SU-DHL-6 (cell line): ENCODE data around the gene B4GALNT1.

ENCODE experiments used
- H2AFZ ChIP-seq: fragments of 200-600 bp; sonication (generic); 2 replicates; pipeline ENCODE4 v1.6.1; 2014; ENCODE audit warnings: low read depth, mild to moderate bottlenecking, moderate library complexity, mixed read lengths, antibody characterized with exemption, low read length; ENCODE audit not compliant: severe bottlenecking
- H3F3A ChIP-seq: fragments of 200-600 bp; shearing (Covaris generic); 2 replicates; pipeline ENCODE4 v1.6.0; 2016; ENCODE audit warnings: antibody characterized with exemption, mild to moderate bottlenecking; ENCODE audit not compliant: insufficient read depth
- H3K27ac ChIP-seq: fragments of 200-600 bp; sonication (generic); 2 replicates; pipeline ENCODE4 v1.5.1; 2016; ENCODE audit warnings: low read depth, mild to moderate bottlenecking, low read length, moderate library complexity, mixed read lengths
- H3K27me3 ChIP-seq: fragments of 200-600 bp; sonication (generic), shearing (Covaris generic); 2 replicates; pipeline ENCODE4 v1.6.0; 2014; ENCODE audit warnings: mild to moderate bottlenecking, low read length
- H3K36me3 ChIP-seq: fragments of 200-600 bp; sonication (generic); 2 replicates; pipeline ENCODE4 v1.6.1; 2014; ENCODE audit warnings: mild to moderate bottlenecking, low read length, mixed read lengths
- H3K4me2 ChIP-seq: fragments of 300-600, 200-600 bp; shearing (Covaris generic), sonication (generic); 2 replicates; pipeline ENCODE4 v1.6.0; 2014; ENCODE audit warnings: low read length, low read depth, mild to moderate bottlenecking; ENCODE audit not compliant: poor library complexity, severe bottlenecking
- H3K4me3 ChIP-seq: fragments of 200-600 bp; sonication (generic); 2 replicates; pipeline ENCODE4 v1.5.1; 2014; ENCODE audit warnings: antibody characterized with exemption, low read length, mild to moderate bottlenecking, mixed read lengths; ENCODE audit not compliant: insufficient read depth, poor library complexity, severe bottlenecking
- H3K79me2 ChIP-seq: fragments of 200-600 bp; sonication (generic); 2 replicates; pipeline ENCODE4 v1.6.1; 2014; ENCODE audit warnings: mild to moderate bottlenecking, low read length, moderate library complexity; ENCODE audit not compliant: insufficient read depth
- H3K9ac ChIP-seq: fragments of 200-600 bp; sonication (generic); 2 replicates; pipeline ENCODE4 v1.7.0; 2014; ENCODE audit warnings: mild to moderate bottlenecking, low read length
- H3K9me2 ChIP-seq: fragments of 200-600 bp; sonication (generic); replicated peaks from 2 replicates; pipeline ENCODE4 v1.6.1; 2014; ENCODE audit warnings: low read length; ENCODE audit not compliant: insufficient read depth
- H3K9me3 ChIP-seq: fragments of 200-600 bp; sonication (generic); 2 replicates; pipeline ENCODE4 v1.6.1; 2014; ENCODE audit warnings: low read length, mixed read lengths; ENCODE audit not compliant: insufficient read depth
- H4K20me1 ChIP-seq: fragments of 200-600 bp; sonication (generic); 2 replicates; pipeline ENCODE4 v1.6.1; 2014; ENCODE audit warnings: low read depth, mild to moderate bottlenecking, antibody characterized with exemption, low read length, moderate library complexity, mixed read lengths
- CTCF ChIP-seq: fragments of 200-600 bp; sonication (generic); IDR thresholded peaks from one replicate; pipeline ENCODE4 v1.5.1; 2017; ENCODE audit warnings: antibody characterized with exemption, mild to moderate bottlenecking, low read length, moderate library complexity; ENCODE audit not compliant: insufficient read depth, poor library complexity, severe bottlenecking
- EZH2phosphoT487 ChIP-seq: fragments of 200-600 bp; sonication (generic), shearing (Covaris generic); conservative IDR thresholded peaks from 2 replicates; pipeline ENCODE4 v1.6.1; 2018; ENCODE audit warnings: mild to moderate bottlenecking, antibody characterized with exemption, low read length, moderate library complexity, mixed read lengths

Gene B4GALNT1

GRCh38 chr12:57603815-57604453 is 29.1 kb downstream of the B4GALNT1 start:
- Histone ChIP-seq H3K4me2 (no peak overlapping the region), H3K9me2 (no peaks in the 10 kb centered on the region), H3K9ac (no peak overlapping the region), H4K20me1 (no peaks in the 10 kb centered on the region), H3K9me3 (no peaks in the 10 kb centered on the region), H3K79me2 (no peaks in the 10 kb centered on the region), H3F3A (0 out of 2 replicates have a peak, but pooled peaks cover 6% of the 10 kb centered on the region), H3K4me3 (no peak overlapping the region), H3K27me3 (no peaks in the 10 kb centered on the region), H2AFZ (no peak overlapping the region), H3K36me3 (no peaks in the 10 kb centered on the region), H3K27ac (no peak overlapping the region)
- TF ChIP-seq EZH2phosphoT487 (no peak), CTCF (no peak)

DNA sequence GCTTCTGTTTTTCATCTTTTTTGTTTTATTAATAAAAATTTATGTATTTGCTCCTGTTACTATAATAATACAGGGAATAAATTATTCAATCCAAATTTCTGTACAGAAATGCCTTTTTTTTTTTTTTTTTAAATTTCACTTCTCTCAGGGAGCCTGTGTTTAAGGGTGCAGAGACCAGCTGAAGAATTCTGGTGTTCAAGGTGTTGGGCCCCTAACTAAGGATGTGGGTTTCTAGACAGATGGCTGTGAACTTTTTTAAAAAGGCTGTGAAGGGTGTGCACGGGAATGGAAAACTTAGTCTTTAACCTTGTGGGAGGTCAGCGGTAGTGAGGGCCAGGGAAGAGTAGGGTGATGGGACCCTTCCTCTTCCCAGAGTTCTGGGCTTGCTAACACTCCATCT is 29.7 kb downstream of the B4GALNT1 start:
- H3K27ac ChIP-seq, result no peak overlapping the region
- no peaks in the 10 kb centered on the region for H3K79me2 ChIP-seq
- H3F3A ChIP-seq, result 0 out of 2 replicates have a peak, but pooled peaks cover 6% of the 10 kb centered on the region
- TF ChIP-seq CTCF (no peak), EZH2phosphoT487 (no peak)
- H3K4me3 ChIP-seq, result no peak overlapping the region
- no peaks in the 10 kb centered on the region for H3K9me2 ChIP-seq
- H3K9me3 ChIP-seq, result no peaks in the 10 kb centered on the region
- H2AFZ ChIP-seq, result no peak overlapping the region
- no peak overlapping the region for H3K9ac ChIP-seq
- no peak overlapping the region for H3K4me2 ChIP-seq
- no peaks in the 10 kb centered on the region for H3K36me3 ChIP-seq
- H3K27me3 ChIP-seq, result no peaks in the 10 kb centered on the region
- H4K20me1 ChIP-seq, result no peaks in the 10 kb centered on the region

DNA sequence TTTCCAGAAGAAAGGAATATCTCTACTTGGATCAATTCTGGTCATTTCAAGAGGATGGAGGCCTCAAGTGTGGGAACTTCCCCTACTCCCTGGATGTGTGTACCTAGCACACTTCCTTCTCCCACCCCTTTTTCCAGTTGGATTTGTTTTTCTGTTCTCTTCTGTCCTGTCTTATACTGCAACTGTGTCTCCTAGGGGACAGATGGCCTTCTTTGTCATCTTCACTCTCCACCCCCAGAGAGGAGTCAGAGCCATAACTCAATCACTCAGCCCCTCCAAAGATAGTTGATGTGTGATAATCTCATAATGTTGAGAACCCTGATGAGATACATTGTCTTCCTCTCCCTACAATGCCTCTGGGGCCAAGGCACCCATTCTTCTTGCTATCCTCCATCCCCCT is 30.5 kb downstream of the B4GALNT1 start:
- 0 out of 2 replicates have a peak, but pooled peaks cover 6% of the 10 kb centered on the region for H3F3A ChIP-seq
- H3K79me2 ChIP-seq, result no peaks in the 10 kb centered on the region
- no peaks in the 10 kb centered on the region for H3K9me3 ChIP-seq
- H4K20me1 ChIP-seq, result no peaks in the 10 kb centered on the region
- H3K36me3 ChIP-seq, result no peaks in the 10 kb centered on the region
- H3K4me2 ChIP-seq, result no peak overlapping the region
- no peaks in the 10 kb centered on the region for H3K9me2 ChIP-seq
- no peak for TF ChIP-seq EZH2phosphoT487
- TF ChIP-seq CTCF, result no peak
- no peak overlapping the region for H3K27ac ChIP-seq
- H3K9ac ChIP-seq, result no peak overlapping the region
- H2AFZ ChIP-seq, result no peak overlapping the region
- no peak overlapping the region for H3K4me3 ChIP-seq
- H3K27me3 ChIP-seq, result no peaks in the 10 kb centered on the region
